GM12878 (cell line): ENCODE results near the gene EPB41L4A. TPM values are rescaled to one million over a fixed set of nuclear protein-coding genes. Genes with fewer than 3 reads are reported as not detected.

Experiments used
- ATAC-seq: fragments of 200-7000 bp; cut with Tn5 transposase; 3 replicates; pipeline ENCODE4 v1.9.1; 2020; ENCODE audit warnings: mild to moderate bottlenecking, moderate library complexity
- BruUV-seq: library from RNA; stranded (reverse); fragments of 400-500 nt; replicated peaks from 2 replicates; lab custom pipeline; 2021; lab: Mats Ljungman, UMichigan
- CTCF ChIA-PET: fragments of 300-600 bp; sonication (Branson Sonifier 250); formaldehyde crosslinking; extraction: SDS; loops from one replicate; lab custom pipeline; 2021; ENCODE audit warnings: inconsistent platforms; lab: Yijun Ruan, JAX
- POLR2A ChIA-PET: fragments of 350-600 bp; formaldehyde crosslinking; extraction: SDS; loops from one replicate; lab custom pipeline; 2021; ENCODE audit warnings: inconsistent platforms; lab: Charles Lee
- RAD21 ChIA-PET: fragments of 300-600 bp; sonication (Branson Sonifier 250); formaldehyde crosslinking; loops from one replicate; lab custom pipeline; 2023; ENCODE audit warnings: antibody characterized with exemption; ENCODE audit not compliant: unreplicated experiment; lab: Charles Lee
- SMC1A ChIA-PET: fragments of 300-600 bp; sonication (Branson Sonifier 250); formaldehyde crosslinking; loops from one replicate; lab custom pipeline; 2023; ENCODE audit not compliant: unreplicated experiment, uncharacterized antibody; lab: Charles Lee
- DNase-seq: peaks from one replicate; pipeline ENCODE4 v3.0.0-alpha.2; 2011; ENCODE audit warnings: low read depth, low spot score
- FAIRE-seq: peaks from 3 replicates; lab custom pipeline; 2011; peaks lifted over from hg19 to GRCh38; lab: Jason Lieb, UNC
- H2AFZ ChIP-seq: 2 replicates; pipeline ENCODE4 v1.6.0; 2011; ENCODE audit warnings: low read depth, low read length, control low read depth; ENCODE audit not compliant: control insufficient read depth
- H3K27ac ChIP-seq: 2 replicates; pipeline ENCODE4 v1.5.1; 2011; ENCODE audit warnings: control low read depth; ENCODE audit not compliant: control insufficient read depth, insufficient read depth
- H3K27me3 ChIP-seq, 2 experiments: replicated peaks in 1 of 2; 2 replicates each; pipeline versions ENCODE4 v1.6.0 to v1.6.1; 2011; ENCODE audit warnings: low read length in 1 of 2; ENCODE audit not compliant: control insufficient read depth in 2 of 2, insufficient read depth in 2 of 2
- H3K36me3 ChIP-seq, 2 experiments: 2 replicates each; pipeline ENCODE4 v1.5.1; 2011; ENCODE audit warnings: low read length in 1 of 2; ENCODE audit not compliant: control insufficient read depth in 2 of 2, insufficient read depth in 2 of 2
- H3K4me1 ChIP-seq: 2 replicates; pipeline ENCODE4 v1.6.1; 2011; ENCODE audit warnings: mild to moderate bottlenecking, low read length, moderate library complexity, mixed read lengths; ENCODE audit not compliant: control insufficient read depth, insufficient read depth
- H3K4me2 ChIP-seq: 2 replicates; pipeline ENCODE4 v1.6.0; 2011; ENCODE audit warnings: control low read depth; ENCODE audit not compliant: control insufficient read depth, insufficient read depth
- H3K4me3 ChIP-seq: fragments of 200-600 bp; sonication (generic); 2 replicates; pipeline ENCODE4 v1.5.1; 2016
- H3K79me2 ChIP-seq: 2 replicates; pipeline ENCODE4 v1.6.0; 2011; ENCODE audit warnings: low read length; ENCODE audit not compliant: control insufficient read depth, insufficient read depth
- H3K9ac ChIP-seq: 2 replicates; pipeline ENCODE4 v1.8.0; 2011; ENCODE audit warnings: low read length, control low read depth, mixed read lengths; ENCODE audit not compliant: control insufficient read depth, insufficient read depth
- H3K9me3 ChIP-seq: replicated peaks from 3 replicates; pipeline ENCODE4 v1.5.1; 2011; ENCODE audit warnings: mild to moderate bottlenecking, low read length; ENCODE audit not compliant: control insufficient read depth, insufficient read depth
- H4K20me1 ChIP-seq: 2 replicates; pipeline ENCODE4 v1.6.0; 2011; ENCODE audit not compliant: control insufficient read depth, insufficient read depth
- BHLHE40 ChIP-seq, 2 experiments: fragments of 450-650 bp in 1 of 2; IDR thresholded peaks; 2 replicates each; pipeline ENCODE4 v1.6.1; 2011 to 2017; ENCODE audit warnings: low read depth in 2 of 2, borderline replicate concordance in 1 of 2, improper control_type of control experiment in 1 of 2, low read length in 1 of 2, mild to moderate bottlenecking in 1 of 2
- KAT2A ChIP-seq: conservative IDR thresholded peaks from 2 replicates; pipeline ENCODE4 v1.6.1; 2011; ENCODE audit warnings: low read depth, low read length; ENCODE audit not compliant: control insufficient read depth
- MYB ChIP-seq: fragments of 150-350 bp; IDR thresholded peaks from 2 replicates; pipeline ENCODE4 v1.6.1; 2014; ENCODE audit warnings: mild to moderate bottlenecking, low read depth, low read length, borderline replicate concordance
- POLR2AphosphoS2 ChIP-seq: IDR thresholded peaks from 2 replicates; pipeline ENCODE4 v1.6.1; 2011; ENCODE audit warnings: low read depth, mild to moderate bottlenecking, low read length, improper control_type of control experiment, moderate library complexity
- RAD21 ChIP-seq: IDR thresholded peaks from 2 replicates; pipeline ENCODE4 v1.6.1; 2011; ENCODE audit warnings: mild to moderate bottlenecking, low read depth, low read length, moderate library complexity; ENCODE audit not compliant: insufficient read depth
- RAD51 ChIP-seq: fragments of 450-650 bp; IDR thresholded peaks from 2 replicates; pipeline ENCODE4 v1.6.1; 2016; ENCODE audit warnings: moderate library complexity, mild to moderate bottlenecking, inconsistent platforms
- TCF7 ChIP-seq: IDR thresholded peaks from 2 replicates; pipeline ENCODE4 v1.6.1; 2014; ENCODE audit warnings: antibody characterized with exemption, borderline replicate concordance
- WGBS: methylation state at CpG from one replicate; pipeline ENCODE4 v1.1.6; 2016; ENCODE audit warnings: low lambda C conversion rate; ENCODE audit not compliant: insufficient replicate concordance, insufficient coverage; ENCODE audit errors: missing lambda C conversion rate; 5-methylcytosine and 5-hydroxymethylcytosine counted together
- in situ Hi-C: fragments of 300-500 bp; cut with MboI; formaldehyde crosslinking; loops from 9 replicates; pipeline ENCODE4 v1.14.3; 2018; ENCODE audit warnings: mixed read lengths
- intact Hi-C: fragments of 100-400 bp; cut with micrococcal nuclease; formaldehyde crosslinking; loops from one replicate; pipeline ENCODE4 v1.14.2; 2022; ENCODE audit not compliant: unreplicated experiment
- polyA plus RNA-seq, 11 experiments: library from polyadenylated mRNA; depleted of rRNA in 4 of 11; unstranded in 6 of 11; stranded (reverse) in 5 of 11; fragments of >200 nt; fragmentation: Nextera tagmentation in 4 of 11; fragmentation: Illumina TruSeq in 1 of 11; extraction: Ambion mirVana in 4 of 11; extraction: Trizol in 1 of 11; gene quantifications; 1 replicate in 1 of 11; 2 replicates in 10 of 11; pipeline versions ENCODE4 v1.2.1 to v1.2.3, GENCODE V29; 2011 to 2016; ENCODE audit warnings: inconsistent platforms in 2 of 11, missing spikeins in 2 of 11, low read depth in 1 of 11
- total RNA-seq, 4 experiments: library from RNA; depleted of rRNA in 3 of 4; stranded (reverse); fragments of >200 nt in 3 of 4; fragmentation: Illumina TruSeq in 1 of 4; extraction: Trizol in 1 of 4; gene quantifications; 2 replicates each; pipeline versions ENCODE4 v1.2.1 to v1.2.3, GENCODE V29; 2013 to 2021
- TF ChIP-seq, protein P1 (sequence below), 3 experiments: IDR thresholded peaks in 2 of 3; conservative IDR thresholded peaks in 1 of 3; 2 replicates each; pipeline ENCODE4 v1.5.1; 2011; ENCODE audit warnings: low read depth in 3 of 3, low read length in 3 of 3, mild to moderate bottlenecking in 3 of 3, control low read depth in 2 of 3, moderate library complexity in 2 of 3, inconsistent platforms in 1 of 3, mixed read lengths in 1 of 3; ENCODE audit not compliant: control insufficient read depth in 2 of 3, insufficient read depth in 1 of 3; ENCODE audit errors: extremely low read depth in 1 of 3
- TF ChIP-seq, protein P2 (sequence below): fragments of 450-650 bp; IDR thresholded peaks from 2 replicates; pipeline ENCODE4 v1.6.1; 2016; ENCODE audit warnings: mild to moderate bottlenecking
- TF ChIP-seq, protein P3 (sequence below): fragments of 450-650 bp; IDR thresholded peaks from 2 replicates; pipeline ENCODE4 v1.6.1; 2016; ENCODE audit warnings: mild to moderate bottlenecking, moderate library complexity, borderline replicate concordance
- TF ChIP-seq, protein P4 (sequence below): IDR thresholded peaks from 2 replicates; pipeline ENCODE4 v1.6.1; 2012; ENCODE audit warnings: low read depth, low read length, improper control_type of control experiment

The EPB41L4A gene
- total and polyA plus RNA-seq, 10 of the 15 experiments (the other 5 are each of a cell fraction or from before 2014, with no cell fraction given): 0.10 to 0.67 (median 0.30) TPM

DNA sequence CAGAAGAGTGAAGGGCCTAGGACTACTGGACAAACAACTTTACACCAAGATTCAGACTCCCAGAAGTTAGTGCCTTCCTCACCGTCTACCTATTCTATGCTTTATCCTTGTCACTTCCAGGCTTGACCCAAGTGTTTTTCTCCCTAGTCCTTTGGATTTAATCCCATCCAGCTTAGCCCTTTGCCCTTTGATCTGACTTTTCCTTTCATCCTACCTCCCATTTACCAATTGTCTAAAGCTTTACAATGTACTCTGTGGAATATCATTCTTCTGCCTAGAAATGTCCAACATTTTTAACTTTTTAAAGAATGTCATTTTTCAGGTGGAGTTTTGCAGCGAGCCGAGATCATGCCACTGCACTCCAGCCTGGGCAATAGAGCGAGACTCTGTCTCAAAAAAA is 292.1 kb downstream of the EPB41L4A start (continued):
- TF ChIP-seq, protein P1, sequence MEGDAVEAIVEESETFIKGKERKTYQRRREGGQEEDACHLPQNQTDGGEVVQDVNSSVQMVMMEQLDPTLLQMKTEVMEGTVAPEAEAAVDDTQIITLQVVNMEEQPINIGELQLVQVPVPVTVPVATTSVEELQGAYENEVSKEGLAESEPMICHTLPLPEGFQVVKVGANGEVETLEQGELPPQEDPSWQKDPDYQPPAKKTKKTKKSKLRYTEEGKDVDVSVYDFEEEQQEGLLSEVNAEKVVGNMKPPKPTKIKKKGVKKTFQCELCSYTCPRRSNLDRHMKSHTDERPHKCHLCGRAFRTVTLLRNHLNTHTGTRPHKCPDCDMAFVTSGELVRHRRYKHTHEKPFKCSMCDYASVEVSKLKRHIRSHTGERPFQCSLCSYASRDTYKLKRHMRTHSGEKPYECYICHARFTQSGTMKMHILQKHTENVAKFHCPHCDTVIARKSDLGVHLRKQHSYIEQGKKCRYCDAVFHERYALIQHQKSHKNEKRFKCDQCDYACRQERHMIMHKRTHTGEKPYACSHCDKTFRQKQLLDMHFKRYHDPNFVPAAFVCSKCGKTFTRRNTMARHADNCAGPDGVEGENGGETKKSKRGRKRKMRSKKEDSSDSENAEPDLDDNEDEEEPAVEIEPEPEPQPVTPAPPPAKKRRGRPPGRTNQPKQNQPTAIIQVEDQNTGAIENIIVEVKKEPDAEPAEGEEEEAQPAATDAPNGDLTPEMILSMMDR (IDR thresholded peaks at IDR 0.05 in 2 of 3, conservative IDR thresholded peaks at IDR 0.05 in 1 of 3; ENCODE audit: control insufficient read depth in 2 of 3, extremely low read depth in 1 of 3, insufficient read depth in 1 of 3, low read depth in 3 of 3, low read length in 3 of 3): no peak
- TF ChIP-seq RAD21 (no peak), BHLHE40 (IDR thresholded peaks at IDR 0.05; ENCODE audit: borderline replicate concordance in 1 of 2, low read depth in 2 of 2, low read length in 1 of 2) (no peak), KAT2A (no peak), POLR2AphosphoS2 (no peak), TCF7 (no peak), MYB (no peak)

DNA sequence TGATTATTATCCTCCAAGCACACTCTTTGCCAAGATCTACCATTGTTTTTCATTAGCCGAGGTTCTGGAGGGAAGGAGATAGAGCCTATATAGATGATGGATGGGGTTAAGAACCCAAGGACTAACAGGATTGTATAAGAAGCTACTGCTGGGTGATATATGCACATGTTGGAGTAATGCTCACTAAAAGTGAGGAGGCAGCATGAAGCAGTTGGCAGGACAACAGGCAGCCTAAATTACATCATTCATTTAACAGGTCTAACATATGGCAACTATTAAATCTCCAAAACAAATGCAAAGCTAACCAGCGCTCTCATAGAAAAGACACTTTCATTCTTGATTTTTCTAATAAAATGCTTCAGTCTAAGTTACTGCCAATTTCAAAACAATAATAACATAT is 293.2 kb downstream of the EPB41L4A start:
- 54% methylated on average over 2 of the region's 2 CpGs for WGBS
- POLR2A ChIA-PET: no interaction called here
- no peaks in the 10 kb centered on the region for H3K36me3 ChIP-seq
- CTCF ChIA-PET: interaction anchor here (0.8 to 1.4 kb wide), 3 partner anchors 9 to 197 kb away, joined by 3 to 4 read pairs (median 3); no protein-coding TSS in a partner anchor
- no peaks in the 10 kb centered on the region for H3K79me2 ChIP-seq
- H3K4me3 ChIP-seq: no peak overlapping the region
- no peak overlapping the region for H3K9ac ChIP-seq
- no peaks in the 10 kb centered on the region for H3K4me1 ChIP-seq
- no peak for ATAC-seq
- no peak overlapping the region for H3K27ac ChIP-seq
- H4K20me1 ChIP-seq: no peaks in the 10 kb centered on the region
- SMC1A ChIA-PET: interaction anchor here (0.9 to 1.7 kb wide), 2 partner anchors 21 to 573 kb away, joined by 3 to 6 read pairs; no protein-coding TSS in a partner anchor
- RAD21 ChIA-PET: interaction anchor here (1.4 kb wide), 1 partner anchor 372 kb away, joined by 3 read pairs; no protein-coding TSS in a partner anchor
- intact Hi-C loops (no loop called here), in situ Hi-C loops (no loop called here)
- FAIRE-seq: no peak
- no peak overlapping the region for H2AFZ ChIP-seq
- no peak overlapping the region for H3K4me2 ChIP-seq
- H3K9me3 ChIP-seq: peaks cover 4% of the 10 kb centered on the region; the same call in 2 of the 3 replicates
- H3K27me3 ChIP-seq: no peaks in the 10 kb centered on the region
- BruUV-seq: no TSS peak
- no peak for DNase-seq
- TF ChIP-seq, protein P2, sequence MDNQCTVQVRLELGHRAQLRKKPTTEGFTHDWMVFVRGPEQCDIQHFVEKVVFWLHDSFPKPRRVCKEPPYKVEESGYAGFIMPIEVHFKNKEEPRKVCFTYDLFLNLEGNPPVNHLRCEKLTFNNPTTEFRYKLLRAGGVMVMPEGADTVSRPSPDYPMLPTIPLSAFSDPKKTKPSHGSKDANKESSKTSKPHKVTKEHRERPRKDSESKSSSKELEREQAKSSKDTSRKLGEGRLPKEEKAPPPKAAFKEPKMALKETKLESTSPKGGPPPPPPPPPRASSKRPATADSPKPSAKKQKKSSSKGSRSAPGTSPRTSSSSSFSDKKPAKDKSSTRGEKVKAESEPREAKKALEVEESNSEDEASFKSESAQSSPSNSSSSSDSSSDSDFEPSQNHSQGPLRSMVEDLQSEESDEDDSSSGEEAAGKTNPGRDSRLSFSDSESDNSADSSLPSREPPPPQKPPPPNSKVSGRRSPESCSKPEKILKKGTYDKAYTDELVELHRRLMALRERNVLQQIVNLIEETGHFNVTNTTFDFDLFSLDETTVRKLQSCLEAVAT: no peak
- TF ChIP-seq RAD51: no peak
- TF ChIP-seq, protein P3, sequence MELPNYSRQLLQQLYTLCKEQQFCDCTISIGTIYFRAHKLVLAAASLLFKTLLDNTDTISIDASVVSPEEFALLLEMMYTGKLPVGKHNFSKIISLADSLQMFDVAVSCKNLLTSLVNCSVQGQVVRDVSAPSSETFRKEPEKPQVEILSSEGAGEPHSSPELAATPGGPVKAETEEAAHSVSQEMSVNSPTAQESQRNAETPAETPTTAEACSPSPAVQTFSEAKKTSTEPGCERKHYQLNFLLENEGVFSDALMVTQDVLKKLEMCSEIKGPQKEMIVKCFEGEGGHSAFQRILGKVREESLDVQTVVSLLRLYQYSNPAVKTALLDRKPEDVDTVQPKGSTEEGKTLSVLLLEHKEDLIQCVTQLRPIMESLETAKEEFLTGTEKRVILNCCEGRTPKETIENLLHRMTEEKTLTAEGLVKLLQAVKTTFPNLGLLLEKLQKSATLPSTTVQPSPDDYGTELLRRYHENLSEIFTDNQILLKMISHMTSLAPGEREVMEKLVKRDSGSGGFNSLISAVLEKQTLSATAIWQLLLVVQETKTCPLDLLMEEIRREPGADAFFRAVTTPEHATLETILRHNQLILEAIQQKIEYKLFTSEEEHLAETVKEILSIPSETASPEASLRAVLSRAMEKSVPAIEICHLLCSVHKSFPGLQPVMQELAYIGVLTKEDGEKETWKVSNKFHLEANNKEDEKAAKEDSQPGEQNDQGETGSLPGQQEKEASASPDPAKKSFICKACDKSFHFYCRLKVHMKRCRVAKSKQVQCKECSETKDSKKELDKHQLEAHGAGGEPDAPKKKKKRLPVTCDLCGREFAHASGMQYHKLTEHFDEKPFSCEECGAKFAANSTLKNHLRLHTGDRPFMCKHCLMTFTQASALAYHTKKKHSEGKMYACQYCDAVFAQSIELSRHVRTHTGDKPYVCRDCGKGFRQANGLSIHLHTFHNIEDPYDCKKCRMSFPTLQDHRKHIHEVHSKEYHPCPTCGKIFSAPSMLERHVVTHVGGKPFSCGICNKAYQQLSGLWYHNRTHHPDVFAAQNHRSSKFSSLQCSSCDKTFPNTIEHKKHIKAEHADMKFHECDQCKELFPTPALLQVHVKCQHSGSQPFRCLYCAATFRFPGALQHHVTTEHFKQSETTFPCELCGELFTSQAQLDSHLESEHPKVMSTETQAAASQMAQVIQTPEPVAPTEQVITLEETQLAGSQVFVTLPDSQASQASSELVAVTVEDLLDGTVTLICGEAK: no peak
- TF ChIP-seq, protein P4, sequence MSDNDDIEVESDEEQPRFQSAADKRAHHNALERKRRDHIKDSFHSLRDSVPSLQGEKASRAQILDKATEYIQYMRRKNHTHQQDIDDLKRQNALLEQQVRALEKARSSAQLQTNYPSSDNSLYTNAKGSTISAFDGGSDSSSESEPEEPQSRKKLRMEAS: no peak
